Stomach (tissue), 4 donors: Measurements from ENCODE around the gene OTUD5.

ENCODE experiments used
- CTCF ChIP-seq, 7 experiments: fragments of 450-650 bp in 4 of 7; fragments of 200-600 bp in 3 of 7; sonication (generic) in 3 of 7; IDR thresholded peaks; one replicate each; pipeline ENCODE4 v1.5.1; 2016 to 2019; ENCODE audit warnings: antibody characterized with exemption in 7 of 7, control low read depth in 2 of 7, mild to moderate bottlenecking in 1 of 7
- POLR2A ChIP-seq, 4 donors: fragments of 450-650 bp; IDR thresholded peaks; one replicate each; pipeline ENCODE4 v1.6.1; 2016; ENCODE audit warnings: antibody characterized with exemption in 4 of 4, control low read depth in 2 of 4, mild to moderate bottlenecking in 1 of 4, moderate library complexity in 1 of 4

- TF ChIP-seq CTCF (IDR thresholded peaks at IDR 0.05): no peak
- no peak for TF ChIP-seq POLR2A (IDR thresholded peaks at IDR 0.05)
Observed at GRCh38 chrX:48920718-48921104, 36.7 kb downstream of the OTUD5 start.
